IMR-90 (cell line): Measurements from ENCODE around the gene ROS1. TPM values are rescaled to one million over a fixed set of nuclear protein-coding genes. Genes with fewer than 3 reads are reported as not detected.

Experiments
- ATAC-seq: fragments of 200-7000 bp; cut with Tn5 transposase; 2 replicates; pipeline ENCODE4 v1.9.1; 2020; ENCODE audit warnings: low read depth, mild to moderate bottlenecking, moderate library complexity
- BruUV-seq: library from RNA; stranded (reverse); fragments of 400-500 nt; replicated peaks from 2 replicates; lab custom pipeline; 2021; lab: Mats Ljungman, UMichigan
- CTCF ChIA-PET: fragments of 300-600 bp; formaldehyde crosslinking; extraction: SDS; loops from one replicate; lab custom pipeline; 2021; ENCODE audit warnings: antibody characterized with exemption; lab: Yijun Ruan, JAX
- POLR2A ChIA-PET: fragments of 300-600 bp; sonication (Branson Sonifier 250); formaldehyde crosslinking; loops from one replicate; lab custom pipeline; 2022; ENCODE audit warnings: antibody characterized with exemption; ENCODE audit not compliant: unreplicated experiment; lab: Charles Lee
- DNase-seq: peaks from one replicate; pipeline ENCODE4 v3.0.0; 2013
- H2AFZ ChIP-seq: replicated peaks from 2 replicates; pipeline ENCODE3; 2013; ENCODE audit warnings: low read length, mild to moderate bottlenecking; ENCODE audit not compliant: poor library complexity
- H2AK5ac ChIP-seq: 2 replicates; pipeline ENCODE4 v1.6.1; 2013; ENCODE audit warnings: low read depth, low read length, inconsistent platforms
- H2AK9ac ChIP-seq: replicated peaks from 2 replicates; pipeline ENCODE3; 2013; ENCODE audit warnings: mild to moderate bottlenecking, low read depth, low read length, moderate library complexity; ENCODE audit not compliant: poor library complexity
- H2BK120ac ChIP-seq: 2 replicates; pipeline ENCODE4 v1.6.1; 2013; ENCODE audit warnings: low read depth, low read length, inconsistent platforms
- H2BK15ac ChIP-seq: 3 replicates; pipeline ENCODE4 v1.6.1; 2013; ENCODE audit warnings: low read depth, low read length, inconsistent platforms
- H2BK20ac ChIP-seq: 2 replicates; pipeline ENCODE4 v1.6.1; 2013; ENCODE audit warnings: low read depth, mild to moderate bottlenecking, inconsistent platforms, low read length, moderate library complexity
- H2BK5ac ChIP-seq: 2 replicates; pipeline ENCODE4 v1.6.1; 2013; ENCODE audit warnings: mild to moderate bottlenecking, low read depth, low read length, inconsistent platforms; ENCODE audit not compliant: poor library complexity, severe bottlenecking
- H3K14ac ChIP-seq: replicated peaks from 2 replicates; pipeline ENCODE4 v1.6.1; 2013; ENCODE audit warnings: low read depth, low read length, inconsistent platforms
- H3K18ac ChIP-seq: 2 replicates; pipeline ENCODE4 v1.6.1; 2013; ENCODE audit warnings: low read depth, low read length, control low read depth
- H3K23ac ChIP-seq: 2 replicates; pipeline ENCODE4 v1.6.1; 2013; ENCODE audit warnings: low read depth, low read length, inconsistent platforms
- H3K27ac ChIP-seq: 2 replicates; pipeline ENCODE4 v1.5.1; 2013; ENCODE audit warnings: mild to moderate bottlenecking, control low read depth, low read length; ENCODE audit not compliant: insufficient read depth
- H3K27me3 ChIP-seq: 2 replicates; pipeline ENCODE4 v1.6.1; 2013; ENCODE audit warnings: low read length; ENCODE audit not compliant: control insufficient read depth, insufficient read depth
- H3K36me3 ChIP-seq: 2 replicates; pipeline ENCODE4 v1.6.1; 2013; ENCODE audit warnings: low read length, mixed read lengths; ENCODE audit not compliant: control insufficient read depth, insufficient read depth
- H3K4ac ChIP-seq: 2 replicates; pipeline ENCODE4 v1.6.1; 2013; ENCODE audit warnings: low read depth, low read length, inconsistent platforms
- H3K4me1 ChIP-seq: 2 replicates; pipeline ENCODE4 v1.6.1; 2013; ENCODE audit warnings: low read length, mixed read lengths; ENCODE audit not compliant: control insufficient read depth, insufficient read depth
- H3K4me2 ChIP-seq: 2 replicates; pipeline ENCODE4 v1.6.1; 2013; ENCODE audit warnings: low read depth, mild to moderate bottlenecking, control low read depth, low read length, moderate library complexity
- H3K4me3 ChIP-seq: 2 replicates; pipeline ENCODE4 v1.5.1; 2013; ENCODE audit warnings: low read depth, mild to moderate bottlenecking, control low read depth, low read length, moderate library complexity; ENCODE audit not compliant: insufficient read depth
- H3K56ac ChIP-seq: 2 replicates; pipeline ENCODE4 v1.6.1; 2013; ENCODE audit warnings: low read length, inconsistent platforms; ENCODE audit not compliant: insufficient read depth; ENCODE audit errors: extremely low read depth
- H3K79me1 ChIP-seq, 2 experiments: 2 replicates each; pipeline ENCODE4 v1.6.1; 2013; ENCODE audit warnings: low read length in 2 of 2, inconsistent platforms in 1 of 2, low read depth in 1 of 2
- H3K9ac ChIP-seq: 2 replicates; pipeline ENCODE4 v1.6.1; 2013; ENCODE audit warnings: low read depth, low read length, control low read depth
- H3K9me1 ChIP-seq: 2 replicates; pipeline ENCODE4 v1.6.1; 2013; ENCODE audit warnings: low read length, inconsistent platforms; ENCODE audit not compliant: insufficient read depth
- H3K9me3 ChIP-seq: 2 replicates; pipeline ENCODE4 v1.6.1; 2013; ENCODE audit warnings: low read length; ENCODE audit not compliant: control insufficient read depth, insufficient read depth
- H4K20me1 ChIP-seq: 2 replicates; pipeline ENCODE4 v1.6.1; 2013; ENCODE audit warnings: low read length, inconsistent platforms; ENCODE audit not compliant: insufficient read depth
- H4K5ac ChIP-seq: 2 replicates; pipeline ENCODE4 v1.6.1; 2013; ENCODE audit warnings: mild to moderate bottlenecking, low read depth, low read length, control low read depth
- H4K8ac ChIP-seq, 2 experiments: 2 replicates each; pipeline ENCODE4 v1.6.1; 2013; ENCODE audit warnings: low read depth in 2 of 2, low read length in 2 of 2, control low read depth in 1 of 2, inconsistent platforms in 1 of 2
- H4K91ac ChIP-seq: 2 replicates; pipeline ENCODE4 v1.6.1; 2013; ENCODE audit warnings: low read depth, low read length, inconsistent platforms; ENCODE audit not compliant: insufficient read depth
- BHLHE40 ChIP-seq: fragments of 150-350 bp; IDR thresholded peaks from 2 replicates; pipeline ENCODE4 v1.6.1; 2016; ENCODE audit warnings: mild to moderate bottlenecking, low read depth, low read length
- CEBPB ChIP-seq: IDR thresholded peaks from 2 replicates; pipeline ENCODE4 v1.6.1; 2012; ENCODE audit warnings: low read depth, low read length, improper control_type of control experiment
- CHD1 ChIP-seq: IDR thresholded peaks from 2 replicates; pipeline ENCODE4 v1.6.1; 2012; ENCODE audit warnings: low read depth, low read length, improper control_type of control experiment
- FOS ChIP-seq: fragments of 150-350 bp; IDR thresholded peaks from 2 replicates; pipeline ENCODE4 v1.6.1; 2016; ENCODE audit warnings: low read depth, low read length
- MAFK ChIP-seq: IDR thresholded peaks from 2 replicates; pipeline ENCODE4 v1.6.1; 2012; ENCODE audit warnings: low read depth, low read length, improper control_type of control experiment
- MAZ ChIP-seq: IDR thresholded peaks from 2 replicates; pipeline ENCODE4 v1.6.1; 2012; ENCODE audit warnings: low read depth, mild to moderate bottlenecking, low read length, improper control_type of control experiment, moderate library complexity, borderline replicate concordance
- MXI1 ChIP-seq: IDR thresholded peaks from 2 replicates; pipeline ENCODE4 v1.6.1; 2012; ENCODE audit warnings: low read depth, mild to moderate bottlenecking, low read length, moderate library complexity, borderline replicate concordance
- NFE2L2 ChIP-seq: fragments of 150-350 bp; IDR thresholded peaks from 2 replicates; pipeline ENCODE4 v1.6.1; 2016; ENCODE audit warnings: low read depth, mild to moderate bottlenecking, low read length
- POLR2A ChIP-seq: IDR thresholded peaks from 2 replicates; pipeline ENCODE4 v1.6.1; 2012; ENCODE audit warnings: mild to moderate bottlenecking, low read depth, low read length
- RAD21 ChIP-seq: IDR thresholded peaks from 2 replicates; pipeline ENCODE4 v1.6.1; 2012; ENCODE audit warnings: low read length, improper control_type of control experiment
- RCOR1 ChIP-seq: IDR thresholded peaks from 2 replicates; pipeline ENCODE4 v1.6.1; 2012; ENCODE audit warnings: mild to moderate bottlenecking, low read length, improper control_type of control experiment; ENCODE audit not compliant: insufficient replicate concordance
- RFX5 ChIP-seq: IDR thresholded peaks from 2 replicates; pipeline ENCODE4 v1.8.0; 2012; ENCODE audit warnings: low read depth, mild to moderate bottlenecking, low read length, moderate library complexity
- SMC3 ChIP-seq: fragments of 150-350 bp; IDR thresholded peaks from 2 replicates; pipeline ENCODE4 v1.6.1; 2016; ENCODE audit warnings: low read depth, mild to moderate bottlenecking, antibody characterized with exemption, low read length, moderate library complexity
- WGBS, 2 experiments: methylation state at CpG; one replicate each; pipeline versions ENCODE4 v1.1.5 to v1.1.7; 2013; ENCODE audit warnings: missing lambda C conversion rate in 2 of 2; ENCODE audit not compliant: insufficient read length in 1 of 2; ENCODE audit errors: extremely low coverage in 2 of 2; 5-methylcytosine and 5-hydroxymethylcytosine counted together
- dilution Hi-C: fragments of 300-500 bp; cut with HindIII; formaldehyde crosslinking; loops from one replicate; pipeline ENCODE4 v1.14.3; 2018; ENCODE audit warnings: low sequenced_read_pairs; ENCODE audit not compliant: unreplicated experiment
- in situ Hi-C: fragments of 300-500 bp; cut with MboI; formaldehyde crosslinking; loops from 3 replicates; pipeline ENCODE4 v1.14.3; 2019; ENCODE audit warnings: low sequenced_read_pairs, inconsistent platforms, mixed read lengths
- intact Hi-C: fragments of 100-400 bp; cut with micrococcal nuclease; formaldehyde crosslinking; loops from 2 replicates; pipeline ENCODE4 v1.10.0; 2022
- polyA plus RNA-seq, 3 experiments: library from polyadenylated mRNA; depleted of rRNA; stranded (reverse); fragments of >200 nt; gene quantifications; 2 replicates each; pipeline ENCODE4 v1.2.3, GENCODE V29; 2012; ENCODE audit warnings: low replicate concordance in 1 of 3
- total RNA-seq: library from RNA; depleted of rRNA; stranded (reverse); fragments of >200 nt; gene quantifications from 2 replicates; pipeline ENCODE4 v1.2.3, GENCODE V29; 2012
- TF ChIP-seq, protein P1 (sequence below): fragments of 150-350 bp; IDR thresholded peaks from 2 replicates; pipeline ENCODE4 v1.6.1; 2017; ENCODE audit warnings: mild to moderate bottlenecking, antibody characterized with exemption, low read length, low read depth
- TF ChIP-seq, protein P2 (sequence below): conservative IDR thresholded peaks from 2 replicates; pipeline ENCODE4 v1.5.1; 2012; ENCODE audit warnings: mild to moderate bottlenecking, low read depth, low read length, improper control_type of control experiment
- TF ChIP-seq, protein P3 (sequence below): fragments of 150-350 bp; IDR thresholded peaks from 2 replicates; pipeline ENCODE4 v1.6.1; 2016; ENCODE audit warnings: low read depth, mild to moderate bottlenecking, low read length, moderate library complexity, borderline replicate concordance

The ROS1 gene
- total and polyA plus RNA-seq, 2 of the 4 experiments (the other 2 are of a cell fraction), result under 0.01 to 0.03 TPM

DNA sequence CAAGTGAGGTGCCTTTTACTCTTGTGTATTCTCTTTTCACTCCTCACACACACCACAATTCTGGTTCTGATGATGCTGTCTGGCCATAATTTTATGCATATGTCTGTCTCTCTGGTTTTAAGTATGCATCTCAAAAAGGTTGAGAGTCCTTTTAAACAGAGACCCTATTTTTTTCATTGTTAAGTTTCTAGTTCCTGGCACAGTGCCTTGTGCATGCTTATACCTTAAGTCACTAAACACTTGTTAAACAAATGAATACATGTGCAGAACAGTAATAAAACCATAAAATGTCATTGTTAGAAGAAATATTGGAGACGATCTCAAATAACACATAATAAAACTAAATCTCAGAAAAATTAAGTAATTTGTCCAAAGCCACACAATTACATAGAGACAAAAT is 7.9 kb downstream of the ROS1 start:
- BruUV-seq, result no TSS peak
- ChIA-PET CTCF (no interaction called here), POLR2A (no interaction called here)
- TF ChIP-seq POLR2A, result no peak
- TF ChIP-seq MAZ, result no peak
- no peak for TF ChIP-seq RAD21
- no peak for TF ChIP-seq BHLHE40
- no peak for TF ChIP-seq CEBPB
- TF ChIP-seq MAFK, result no peak
- TF ChIP-seq CHD1, result no peak
- TF ChIP-seq, protein P1, sequence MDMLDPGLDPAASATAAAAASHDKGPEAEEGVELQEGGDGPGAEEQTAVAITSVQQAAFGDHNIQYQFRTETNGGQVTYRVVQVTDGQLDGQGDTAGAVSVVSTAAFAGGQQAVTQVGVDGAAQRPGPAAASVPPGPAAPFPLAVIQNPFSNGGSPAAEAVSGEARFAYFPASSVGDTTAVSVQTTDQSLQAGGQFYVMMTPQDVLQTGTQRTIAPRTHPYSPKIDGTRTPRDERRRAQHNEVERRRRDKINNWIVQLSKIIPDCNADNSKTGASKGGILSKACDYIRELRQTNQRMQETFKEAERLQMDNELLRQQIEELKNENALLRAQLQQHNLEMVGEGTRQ, result no peak
- TF ChIP-seq MXI1, result no peak
- TF ChIP-seq FOS, result no peak
- TF ChIP-seq, protein P2, sequence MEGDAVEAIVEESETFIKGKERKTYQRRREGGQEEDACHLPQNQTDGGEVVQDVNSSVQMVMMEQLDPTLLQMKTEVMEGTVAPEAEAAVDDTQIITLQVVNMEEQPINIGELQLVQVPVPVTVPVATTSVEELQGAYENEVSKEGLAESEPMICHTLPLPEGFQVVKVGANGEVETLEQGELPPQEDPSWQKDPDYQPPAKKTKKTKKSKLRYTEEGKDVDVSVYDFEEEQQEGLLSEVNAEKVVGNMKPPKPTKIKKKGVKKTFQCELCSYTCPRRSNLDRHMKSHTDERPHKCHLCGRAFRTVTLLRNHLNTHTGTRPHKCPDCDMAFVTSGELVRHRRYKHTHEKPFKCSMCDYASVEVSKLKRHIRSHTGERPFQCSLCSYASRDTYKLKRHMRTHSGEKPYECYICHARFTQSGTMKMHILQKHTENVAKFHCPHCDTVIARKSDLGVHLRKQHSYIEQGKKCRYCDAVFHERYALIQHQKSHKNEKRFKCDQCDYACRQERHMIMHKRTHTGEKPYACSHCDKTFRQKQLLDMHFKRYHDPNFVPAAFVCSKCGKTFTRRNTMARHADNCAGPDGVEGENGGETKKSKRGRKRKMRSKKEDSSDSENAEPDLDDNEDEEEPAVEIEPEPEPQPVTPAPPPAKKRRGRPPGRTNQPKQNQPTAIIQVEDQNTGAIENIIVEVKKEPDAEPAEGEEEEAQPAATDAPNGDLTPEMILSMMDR, result no peak
- TF ChIP-seq RCOR1, result no peak
- TF ChIP-seq RFX5, result no peak
- TF ChIP-seq NFE2L2, result no peak
- no peak for TF ChIP-seq SMC3
- TF ChIP-seq, protein P3, sequence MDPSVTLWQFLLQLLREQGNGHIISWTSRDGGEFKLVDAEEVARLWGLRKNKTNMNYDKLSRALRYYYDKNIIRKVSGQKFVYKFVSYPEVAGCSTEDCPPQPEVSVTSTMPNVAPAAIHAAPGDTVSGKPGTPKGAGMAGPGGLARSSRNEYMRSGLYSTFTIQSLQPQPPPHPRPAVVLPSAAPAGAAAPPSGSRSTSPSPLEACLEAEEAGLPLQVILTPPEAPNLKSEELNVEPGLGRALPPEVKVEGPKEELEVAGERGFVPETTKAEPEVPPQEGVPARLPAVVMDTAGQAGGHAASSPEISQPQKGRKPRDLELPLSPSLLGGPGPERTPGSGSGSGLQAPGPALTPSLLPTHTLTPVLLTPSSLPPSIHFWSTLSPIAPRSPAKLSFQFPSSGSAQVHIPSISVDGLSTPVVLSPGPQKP, result no peak
- Histone ChIP-seq H3K4me1 (no peaks in the 10 kb centered on the region), H4K91ac (no peak overlapping the region), H3K27me3 (peaks cover 2% of the 10 kb centered on the region; the same call in 1 of the 2 replicates), H4K5ac (no peak overlapping the region), H2AFZ (no peak overlapping the region), H2BK120ac (no peak overlapping the region), H2AK9ac (no peak overlapping the region), H3K36me3 (no peaks in the 10 kb centered on the region), H3K27ac (no peak overlapping the region), H3K4ac (no peak overlapping the region), H3K56ac (no peak overlapping the region), H2BK5ac (no peak overlapping the region), H4K20me1 (no peaks in the 10 kb centered on the region), H4K8ac (no peak overlapping the region), H3K79me1 (no peaks in the 10 kb centered on the region), H3K4me3 (no peak overlapping the region), H3K14ac (no peak overlapping the region), H2BK15ac (no peak overlapping the region), H3K9ac (no peak overlapping the region), H3K23ac (no peak overlapping the region), H3K9me1 (no peaks in the 10 kb centered on the region), H3K18ac (no peak overlapping the region), H2BK20ac (no peak overlapping the region), H2AK5ac (no peak overlapping the region), H3K4me2 (no peak overlapping the region), H3K9me3 (no peaks in the 10 kb centered on the region)
- in situ Hi-C loops, result no loop called here
- peak; percentile 7 for DNase-seq
- ATAC-seq, result no peak
- intact Hi-C loops, result no loop called here
- WGBS, 2 experiments, result no CpG with 5 or more reads among the region's 1 CpG
- dilution Hi-C loops, result no loop called here
